Chondrocyte (in vitro differentiated cells): Measurements from ENCODE around the gene MYT1. TPM values are rescaled to one million over a fixed set of nuclear protein-coding genes. Genes with fewer than 3 reads are reported as not detected.
A peak's percentile ranks its signal among the peaks of the same experiment; 100 is the strongest.

Experiments used
- DNase-seq: peaks from one replicate; pipeline ENCODE4 v3.0.0; 2021; ENCODE audit warnings: mixed read lengths, low spot score
- H3K27ac Mint-ChIP-seq: one replicate; pipeline ENCODE4 v1.8.0; 2021; ENCODE audit warnings: mild to moderate bottlenecking, moderate library complexity, mixed read lengths; ENCODE audit not compliant: unreplicated experiment
- H3K27me3 Mint-ChIP-seq: 2 replicates; pipeline ENCODE4 v1.8.0; 2021; ENCODE audit warnings: low read depth, mixed read lengths
- H3K36me3 Mint-ChIP-seq: 2 replicates; pipeline ENCODE4 v1.8.0; 2021; ENCODE audit warnings: low read depth, mixed read lengths
- H3K4me1 Mint-ChIP-seq: 2 replicates; pipeline ENCODE4 v1.8.0; 2021; ENCODE audit warnings: low read depth, mild to moderate bottlenecking, mixed read lengths
- H3K4me3 Mint-ChIP-seq: one replicate; pipeline ENCODE4 v1.8.0; 2021; ENCODE audit warnings: mild to moderate bottlenecking, moderate library complexity, mixed read lengths; ENCODE audit not compliant: unreplicated experiment
- H3K9me3 Mint-ChIP-seq: 2 replicates; pipeline ENCODE4 v1.8.0; 2021; ENCODE audit warnings: low read depth, mixed read lengths
- total RNA-seq: library from RNA; stranded (reverse); gene quantifications from 3 replicates; pipeline ENCODE4 v1.2.1, GENCODE V29; 2021
- TF ChIP-seq, protein P1 (sequence below): fragments of 200-600 bp; sonication (generic); IDR thresholded peaks from 2 replicates; pipeline ENCODE4 v1.5.0; 2021; ENCODE audit warnings: antibody characterized with exemption, mild to moderate bottlenecking, moderate library complexity

Gene MYT1
- total RNA-seq, 1 donor from 2014 or later = not detected

DNA sequence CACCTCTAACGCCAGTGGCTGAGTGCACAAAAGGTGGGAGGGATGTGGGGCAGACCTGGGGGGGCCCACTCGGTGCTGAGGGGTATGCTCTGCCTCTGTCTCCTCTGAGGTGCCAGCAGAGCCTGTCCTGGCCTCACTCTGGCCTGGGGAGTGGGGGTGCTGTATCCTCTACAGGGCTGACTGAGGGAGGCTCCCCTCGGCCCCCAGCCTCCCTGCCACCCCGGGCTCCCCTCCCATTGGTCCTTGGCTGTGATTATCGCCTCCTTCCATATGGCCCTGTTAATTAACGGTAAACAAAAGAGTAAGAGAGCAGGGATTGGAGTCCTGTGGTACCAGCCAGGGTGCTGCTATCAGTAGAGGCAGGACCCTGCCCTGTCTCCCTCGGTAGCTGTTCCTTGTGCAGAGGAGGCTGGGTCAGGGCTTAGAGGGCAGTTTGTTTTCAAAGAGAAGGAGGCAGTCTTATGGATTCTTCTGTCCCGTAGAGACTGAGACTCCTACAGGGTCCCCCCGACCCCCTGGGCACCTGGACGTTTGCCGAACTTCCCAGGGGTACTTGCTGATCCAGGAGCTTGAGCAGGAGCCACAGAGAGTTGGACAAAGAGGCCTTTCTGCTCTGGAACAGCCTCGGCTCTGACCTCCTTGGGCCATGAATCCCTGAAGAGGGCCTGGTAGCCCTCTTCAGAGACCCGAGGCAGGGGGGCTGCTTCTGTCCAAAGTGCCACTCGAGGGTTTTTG is 1.8 kb downstream of the MYT1 start:
- H3K4me3 Mint-ChIP-seq = no peak overlapping the region
- H3K36me3 Mint-ChIP-seq = no peaks in the 10 kb centered on the region
- H3K27me3 Mint-ChIP-seq = peaks cover 73% of the 10 kb centered on the region
- H3K27ac Mint-ChIP-seq = no peak overlapping the region
- DNase-seq = peak; percentile 72
- peaks cover 2% of the 10 kb centered on the region for H3K4me1 Mint-ChIP-seq
- H3K9me3 Mint-ChIP-seq = no peaks in the 10 kb centered on the region
- TF ChIP-seq, protein P1, sequence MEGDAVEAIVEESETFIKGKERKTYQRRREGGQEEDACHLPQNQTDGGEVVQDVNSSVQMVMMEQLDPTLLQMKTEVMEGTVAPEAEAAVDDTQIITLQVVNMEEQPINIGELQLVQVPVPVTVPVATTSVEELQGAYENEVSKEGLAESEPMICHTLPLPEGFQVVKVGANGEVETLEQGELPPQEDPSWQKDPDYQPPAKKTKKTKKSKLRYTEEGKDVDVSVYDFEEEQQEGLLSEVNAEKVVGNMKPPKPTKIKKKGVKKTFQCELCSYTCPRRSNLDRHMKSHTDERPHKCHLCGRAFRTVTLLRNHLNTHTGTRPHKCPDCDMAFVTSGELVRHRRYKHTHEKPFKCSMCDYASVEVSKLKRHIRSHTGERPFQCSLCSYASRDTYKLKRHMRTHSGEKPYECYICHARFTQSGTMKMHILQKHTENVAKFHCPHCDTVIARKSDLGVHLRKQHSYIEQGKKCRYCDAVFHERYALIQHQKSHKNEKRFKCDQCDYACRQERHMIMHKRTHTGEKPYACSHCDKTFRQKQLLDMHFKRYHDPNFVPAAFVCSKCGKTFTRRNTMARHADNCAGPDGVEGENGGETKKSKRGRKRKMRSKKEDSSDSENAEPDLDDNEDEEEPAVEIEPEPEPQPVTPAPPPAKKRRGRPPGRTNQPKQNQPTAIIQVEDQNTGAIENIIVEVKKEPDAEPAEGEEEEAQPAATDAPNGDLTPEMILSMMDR = no peak

DNA sequence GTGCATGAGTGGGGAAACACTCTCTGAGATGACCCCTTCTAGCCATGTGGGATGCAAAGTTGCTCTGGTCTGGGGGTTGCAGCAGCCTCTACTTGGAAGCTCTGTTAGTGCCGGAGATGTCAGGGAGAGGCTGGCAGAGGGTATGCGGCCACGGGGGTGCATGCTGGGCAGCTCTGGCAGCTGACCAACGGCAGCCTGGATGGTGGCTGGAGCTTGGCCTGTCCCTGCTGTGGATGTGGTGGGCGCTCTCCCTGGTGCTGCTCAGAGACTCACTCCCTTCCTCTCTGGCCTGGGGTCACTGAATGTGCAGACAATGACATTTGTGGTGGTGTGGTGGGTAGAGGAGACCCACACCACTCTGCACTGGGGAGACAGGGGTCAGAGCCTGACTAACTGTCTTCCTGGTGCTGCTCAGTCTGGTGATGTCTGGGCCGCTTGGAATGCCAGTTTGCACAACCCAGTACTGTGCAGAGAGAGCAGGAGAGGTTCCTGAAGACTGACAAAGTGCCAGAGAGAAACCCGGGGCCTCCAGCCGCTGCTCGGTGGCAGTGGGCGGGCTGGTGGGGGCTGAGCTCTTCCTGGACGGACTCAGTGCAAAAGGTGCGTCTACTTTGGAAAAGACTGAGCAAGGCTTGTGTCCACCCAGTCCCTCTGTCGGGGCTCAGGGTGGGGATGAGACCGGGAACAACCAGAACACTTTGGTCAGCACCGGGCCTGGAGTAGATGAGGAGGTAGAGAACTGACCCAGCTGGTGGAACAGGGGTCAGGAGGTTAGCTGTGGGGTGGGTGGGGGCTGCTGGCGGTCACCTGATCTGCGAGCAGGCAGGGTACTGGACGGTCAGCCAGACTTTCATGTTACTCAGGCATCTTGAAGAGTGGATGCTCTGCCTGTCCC is 2.7 kb downstream of the MYT1 start:
- H3K4me1 Mint-ChIP-seq = no peaks in the 10 kb centered on the region
- no peak overlapping the region for H3K4me3 Mint-ChIP-seq
- peaks cover 65% of the 10 kb centered on the region for H3K27me3 Mint-ChIP-seq
- TF ChIP-seq, protein P1 = no peak
- DNase-seq = no peak
- no peak overlapping the region for H3K27ac Mint-ChIP-seq
- H3K36me3 Mint-ChIP-seq = no peaks in the 10 kb centered on the region
- no peaks in the 10 kb centered on the region for H3K9me3 Mint-ChIP-seq

DNA sequence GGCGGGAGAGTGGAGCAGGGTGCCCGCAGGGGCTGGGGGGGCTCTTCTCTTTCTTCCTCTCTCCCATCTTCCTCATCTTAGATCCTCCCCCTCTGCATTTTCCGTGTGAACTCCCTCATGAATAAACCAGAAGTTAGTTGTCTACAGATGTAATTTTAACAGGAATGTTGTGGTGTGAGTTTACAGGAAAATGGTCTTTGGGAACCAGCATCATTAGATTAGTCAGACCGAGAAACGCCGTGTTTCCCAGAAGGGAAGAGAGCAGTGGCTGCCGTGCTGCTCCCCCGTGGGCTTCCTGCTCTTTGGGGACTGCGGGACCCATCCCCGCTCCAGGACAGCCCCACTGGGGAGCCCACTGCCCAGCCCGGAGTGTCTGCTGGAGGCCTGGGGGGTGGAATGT is 3.4 kb downstream of the MYT1 start:
- no peak overlapping the region for H3K4me3 Mint-ChIP-seq
- no peaks in the 10 kb centered on the region for H3K9me3 Mint-ChIP-seq
- no peak overlapping the region for H3K27ac Mint-ChIP-seq
- no peaks in the 10 kb centered on the region for H3K36me3 Mint-ChIP-seq
- no peak for DNase-seq
- no peaks in the 10 kb centered on the region for H3K4me1 Mint-ChIP-seq
- peaks cover 60% of the 10 kb centered on the region for H3K27me3 Mint-ChIP-seq
- TF ChIP-seq, protein P1 = no peak

DNA sequence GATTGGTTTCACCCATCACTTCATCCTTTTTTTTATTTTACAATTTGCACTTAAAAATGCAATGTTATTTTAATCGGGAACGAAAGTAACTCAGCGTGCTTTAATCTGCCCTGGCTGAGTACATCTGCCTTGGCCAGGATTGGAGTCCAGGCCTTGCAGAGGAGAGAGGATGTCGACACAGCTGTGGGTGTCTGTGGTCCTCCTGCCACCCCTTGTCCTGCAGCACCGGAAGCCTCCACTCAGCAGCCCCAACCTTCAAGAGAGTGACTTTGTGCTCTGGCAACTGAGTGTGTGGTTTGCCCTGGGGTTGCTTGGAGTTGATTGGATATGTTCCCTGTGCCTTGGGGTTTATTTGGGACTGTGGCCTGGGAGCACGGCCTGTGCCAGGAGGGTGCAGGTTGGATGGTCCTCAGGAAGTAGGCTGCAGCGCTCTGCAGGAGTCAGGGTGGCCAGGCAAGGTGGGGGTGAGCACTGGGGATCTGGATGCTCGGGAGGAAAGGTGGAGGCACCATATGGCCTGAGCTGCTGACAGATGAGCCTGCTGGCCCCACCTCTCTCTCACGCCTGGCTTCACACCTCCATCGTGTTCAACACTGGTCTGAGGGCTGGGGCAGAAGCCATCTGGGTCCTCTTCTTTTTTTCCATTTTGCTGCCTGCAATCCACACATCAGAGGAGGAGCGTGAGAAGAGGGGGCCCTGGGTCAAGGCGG is 4.3 kb downstream of the MYT1 start:
- H3K4me3 Mint-ChIP-seq = no peak overlapping the region
- no peak for DNase-seq
- no peaks in the 10 kb centered on the region for H3K4me1 Mint-ChIP-seq
- H3K36me3 Mint-ChIP-seq = no peaks in the 10 kb centered on the region
- H3K27me3 Mint-ChIP-seq = peaks cover 57% of the 10 kb centered on the region
- no peaks in the 10 kb centered on the region for H3K9me3 Mint-ChIP-seq
- no peak overlapping the region for H3K27ac Mint-ChIP-seq
- TF ChIP-seq, protein P1 = no peak

DNA sequence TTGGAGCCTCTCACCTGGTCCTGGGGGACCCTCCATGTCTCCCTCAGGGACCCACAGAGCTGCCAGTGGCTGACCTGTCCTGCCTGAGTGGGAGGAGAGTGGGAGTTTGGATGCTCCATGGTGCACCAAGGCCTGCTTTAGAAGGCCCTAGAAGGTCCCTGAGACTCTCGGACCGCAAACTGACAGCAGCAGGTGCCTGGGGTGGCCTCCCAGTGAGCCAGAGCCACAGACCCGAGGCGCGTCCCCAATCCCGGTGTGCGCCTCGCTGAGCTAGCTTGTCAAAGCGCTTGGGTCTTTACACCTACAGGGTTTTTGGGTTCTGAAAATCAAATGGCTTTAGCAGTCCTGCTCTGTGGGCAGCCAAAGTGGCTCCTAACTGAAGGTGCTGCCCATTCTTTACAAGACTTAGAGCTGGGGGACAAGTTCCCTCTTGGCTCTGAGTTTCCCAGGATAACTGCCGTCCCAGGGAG is 4.9 kb downstream of the MYT1 start:
- Mint-ChIP-seq H3K36me3 (no peaks in the 10 kb centered on the region), H3K27me3 (peaks cover 51% of the 10 kb centered on the region), H3K4me1 (no peaks in the 10 kb centered on the region), H3K27ac (no peak overlapping the region), H3K4me3 (no peak overlapping the region), H3K9me3 (no peaks in the 10 kb centered on the region)
- DNase-seq = no peak
- TF ChIP-seq, protein P1 = no peak
